ENCODE results near the gene IL4R.

- TF ChIP-seq CTCF (IDR thresholded peaks at IDR 0.05) (no peak), POLR2AphosphoS5 (IDR thresholded peaks at IDR 0.05) (no peak), POLR2A (IDR thresholded peaks at IDR 0.05) (no peak), EP300 (IDR thresholded peaks at IDR 0.05) (no peak)
Observed at GRCh38 chr16:27264151-27264550, 49.6 kb upstream of the IL4R start.
